OCI-LY3 (cell line): ENCODE measurements around the gene ZEB1.
"Not testable (repeated sequence)": the region's sequence is repeated elsewhere in the genome, so short reads cannot be mapped to it uniquely, and the experiment has no call there.

Source experiments
- H2AFZ ChIP-seq: fragments of 200-600, 300-600 bp; shearing (Covaris generic); 2 replicates; pipeline ENCODE4 v1.6.0; 2014; ENCODE audit warnings: antibody characterized with exemption, low read depth, low read length
- H3K27ac ChIP-seq: fragments of 200-600, 300-600 bp; sonication (generic); 2 replicates; pipeline ENCODE4 v1.5.1; 2014; ENCODE audit warnings: mild to moderate bottlenecking, low read length, moderate library complexity, mixed read lengths
- H3K27me3 ChIP-seq: fragments of 200-600, 300-600 bp; sonication (generic); 2 replicates; pipeline ENCODE4 v1.6.1; 2014; ENCODE audit warnings: low read depth, low read length, mixed read lengths
- H3K36me3 ChIP-seq: fragments of 200-600, 300-600 bp; sonication (generic); replicated peaks from 2 replicates; pipeline ENCODE3; 2014; ENCODE audit warnings: low read depth, low read length, mixed read lengths
- H3K4me1 ChIP-seq: fragments of 300-600, 200-600 bp; sonication (generic); 2 replicates; pipeline ENCODE4 v1.6.1; 2014; ENCODE audit warnings: low read length, mixed read lengths
- H3K4me2 ChIP-seq: fragments of 200-600, 300-600 bp; sonication (generic); 2 replicates; pipeline ENCODE4 v1.6.1; 2014; ENCODE audit warnings: low read length, mixed read lengths
- H3K4me3 ChIP-seq: fragments of 300-600, 200-600 bp; sonication (generic); 2 replicates; pipeline ENCODE4 v1.5.1; 2014; ENCODE audit warnings: antibody characterized with exemption, mild to moderate bottlenecking, low read length, moderate library complexity
- H3K79me2 ChIP-seq: fragments of 300-600, 200-600 bp; shearing (Covaris generic); 2 replicates; pipeline ENCODE4 v1.6.1; 2014; ENCODE audit warnings: mild to moderate bottlenecking, low read length, mixed read lengths
- H3K9ac ChIP-seq: fragments of 300-600, 200-600 bp; shearing (Covaris generic); 2 replicates; pipeline ENCODE4 v1.6.0; 2014; ENCODE audit warnings: mild to moderate bottlenecking, low read length, moderate library complexity
- H3K9me3 ChIP-seq: fragments of 200-600, 300-600 bp; shearing (Covaris generic); 2 replicates; pipeline ENCODE4 v1.6.1; 2014; ENCODE audit warnings: low read length, mixed read lengths; ENCODE audit not compliant: insufficient read depth
- H4K20me1 ChIP-seq: fragments of 200-600, 300-600 bp; sonication (generic); 2 replicates; pipeline ENCODE4 v1.6.1; 2016; ENCODE audit warnings: low read length, mixed read lengths; ENCODE audit not compliant: insufficient read depth
- CTCF ChIP-seq: fragments of 200-600, 300-600 bp; sonication (generic); IDR thresholded peaks from 2 replicates; pipeline ENCODE4 v1.5.1; 2014; ENCODE audit warnings: antibody characterized with exemption, low read length, low read depth
- EZH2phosphoT487 ChIP-seq: fragments of 200-600 bp; shearing (Covaris generic); IDR thresholded peaks from 2 replicates; pipeline ENCODE4 v1.6.1; 2018; ENCODE audit warnings: antibody characterized with exemption, mixed run types, low read depth

The ZEB1 gene

GRCh38 chr10:31399631-31400030, 80.6 kb downstream of the ZEB1 start:
- Histone ChIP-seq H3K79me2 (peaks cover 63% of the 10 kb centered on the region), H3K27ac (no peak overlapping the region), H3K27me3 (no peaks in the 10 kb centered on the region), H3K4me1 (no peaks in the 10 kb centered on the region), H3K9ac (no peak overlapping the region), H3K9me3 (no peaks in the 10 kb centered on the region), H3K36me3 (no peaks in the 10 kb centered on the region), H3K4me3 (no peak overlapping the region), H2AFZ (no peak overlapping the region), H4K20me1 (peaks cover 16% of the 10 kb centered on the region; the same call in 1 of the 2 replicates), H3K4me2 (no peak overlapping the region)
- TF ChIP-seq CTCF, result no peak

- Histone ChIP-seq H3K27me3 (no peaks in the 10 kb centered on the region), H3K36me3 (peaks cover 3% of the 10 kb centered on the region), H3K27ac (no peak overlapping the region), H3K79me2 (peaks cover 68% of the 10 kb centered on the region), H2AFZ (no peak overlapping the region), H3K4me1 (no peaks in the 10 kb centered on the region), H3K4me2 (no peak overlapping the region), H4K20me1 (peaks cover 18% of the 10 kb centered on the region; the same call in 1 of the 2 replicates), H3K9me3 (no peaks in the 10 kb centered on the region), H3K4me3 (no peak overlapping the region), H3K9ac (no peak overlapping the region)
- no peak for TF ChIP-seq CTCF
- no peak for TF ChIP-seq EZH2phosphoT487
Observed at GRCh38 chr10:31401287-31401686, 82.3 kb downstream of the ZEB1 start.

- Histone ChIP-seq H3K79me2 (peaks cover 53% of the 10 kb centered on the region), H3K9ac (no peak overlapping the region), H3K36me3 (peaks cover 3% of the 10 kb centered on the region), H3K4me3 (no peak overlapping the region), H3K4me1 (no peaks in the 10 kb centered on the region), H4K20me1 (peaks cover 14% of the 10 kb centered on the region; the same call in 1 of the 2 replicates), H2AFZ (no peak overlapping the region), H3K4me2 (no peak overlapping the region), H3K27ac (no peak overlapping the region), H3K9me3 (no peaks in the 10 kb centered on the region), H3K27me3 (no peaks in the 10 kb centered on the region)
- TF ChIP-seq CTCF (no peak), EZH2phosphoT487 (no peak)
Observed at GRCh38 chr10:31404640-31405039, 85.6 kb downstream of the ZEB1 start.

- H3K36me3 ChIP-seq, H2AFZ ChIP-seq, H3K27me3 ChIP-seq, H3K4me3 ChIP-seq, H3K9me3 ChIP-seq, H3K27ac ChIP-seq, H3K4me1 ChIP-seq, H3K4me2 ChIP-seq, H3K9ac ChIP-seq: not testable (repeated sequence)
- Histone ChIP-seq H4K20me1 (peaks cover 13% of the 10 kb centered on the region; the same call in 1 of the 2 replicates), H3K79me2 (peaks cover 52% of the 10 kb centered on the region)
Observed at GRCh38 chr10:31405829-31406228, 86.8 kb downstream of the ZEB1 start.

- not testable (repeated sequence) for H3K27me3 ChIP-seq, H3K36me3 ChIP-seq, H2AFZ ChIP-seq, H3K4me1 ChIP-seq, H3K9ac ChIP-seq, H3K9me3 ChIP-seq, H3K4me3 ChIP-seq, H3K27ac ChIP-seq, H3K4me2 ChIP-seq
- Histone ChIP-seq H3K79me2 (peaks cover 58% of the 10 kb centered on the region), H4K20me1 (peaks cover 41% of the 10 kb centered on the region)
Observed at GRCh38 chr10:31412397-31412796, 93.4 kb downstream of the ZEB1 start.
